HFFc6 (cell line): ENCODE measurements around the gene TRIM67. TPM values are rescaled to one million over a fixed set of nuclear protein-coding genes. Genes with fewer than 3 reads are reported as not detected.

Source experiments
- DNase-seq: peaks from one replicate; pipeline ENCODE4 v3.0.0-alpha.2; 2018
- H3K27ac Mint-ChIP-seq: 2 replicates; pipeline ENCODE4 v1.8.0; 2020; ENCODE audit warnings: mild to moderate bottlenecking, mixed read lengths
- H3K27me3 Mint-ChIP-seq: 2 replicates; pipeline ENCODE4 v1.8.0; 2021; ENCODE audit warnings: mild to moderate bottlenecking, moderate library complexity, mixed read lengths; ENCODE audit not compliant: insufficient read depth
- H3K36me3 Mint-ChIP-seq: 2 replicates; pipeline ENCODE4 v1.8.0; 2021; ENCODE audit warnings: low read depth, mixed read lengths
- H3K4me1 Mint-ChIP-seq: 2 replicates; pipeline ENCODE4 v1.8.0; 2020; ENCODE audit warnings: low read depth, mixed read lengths
- H3K4me3 Mint-ChIP-seq: 2 replicates; pipeline ENCODE4 v1.8.0; 2020; ENCODE audit warnings: mild to moderate bottlenecking, moderate library complexity, mixed read lengths
- H3K9me3 Mint-ChIP-seq: 2 replicates; pipeline ENCODE4 v1.8.0; 2020; ENCODE audit warnings: mild to moderate bottlenecking, mixed read lengths
- total RNA-seq, 6 experiments: library from RNA; stranded (reverse); fragmentation: NEBNext Ultra II Directional; extraction: Animal tissue kit (Norgen Biotek cat#: 25700); gene quantifications; 2 replicates in 1 of 6; 3 replicates in 5 of 6; pipeline ENCODE4 v1.2.3, GENCODE V29; 2021
- TF ChIP-seq, protein P1 (sequence below): fragments of 200-600 bp; sonication (generic); IDR thresholded peaks from 2 replicates; pipeline ENCODE4 v1.5.0; 2021; ENCODE audit warnings: antibody characterized with exemption, mild to moderate bottlenecking

The TRIM67 gene
- total RNA-seq, 6 experiments from 2014 or later: not detected

DNA sequence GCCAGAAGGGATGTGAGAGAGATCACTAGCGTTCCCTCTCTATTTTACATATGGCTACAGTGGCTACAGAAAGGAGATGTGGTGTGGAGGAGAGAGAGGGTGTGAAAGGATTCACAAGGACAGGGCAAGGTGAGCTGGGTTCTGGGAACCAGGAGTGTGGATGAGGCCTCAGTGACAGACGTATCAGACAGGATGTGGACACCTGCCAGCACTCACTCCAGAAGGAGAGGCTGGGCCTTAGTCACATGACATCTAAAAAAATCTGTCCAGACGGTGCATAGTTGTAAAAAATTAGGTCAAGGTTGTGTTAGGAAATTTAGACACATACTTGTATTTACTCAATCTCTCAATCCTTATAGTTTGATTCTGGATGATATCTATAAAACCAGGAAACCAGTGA lies 10.6 kb downstream of the TRIM67 start:
- Mint-ChIP-seq H3K4me3 (no peak overlapping the region), H3K9me3 (no peaks in the 10 kb centered on the region), H3K4me1 (no peaks in the 10 kb centered on the region), H3K27ac (no peak overlapping the region), H3K36me3 (no peaks in the 10 kb centered on the region), H3K27me3 (peaks cover 8% of the 10 kb centered on the region; the same call in 1 of the 2 replicates)
- DNase-seq: no peak
- TF ChIP-seq, protein P1, sequence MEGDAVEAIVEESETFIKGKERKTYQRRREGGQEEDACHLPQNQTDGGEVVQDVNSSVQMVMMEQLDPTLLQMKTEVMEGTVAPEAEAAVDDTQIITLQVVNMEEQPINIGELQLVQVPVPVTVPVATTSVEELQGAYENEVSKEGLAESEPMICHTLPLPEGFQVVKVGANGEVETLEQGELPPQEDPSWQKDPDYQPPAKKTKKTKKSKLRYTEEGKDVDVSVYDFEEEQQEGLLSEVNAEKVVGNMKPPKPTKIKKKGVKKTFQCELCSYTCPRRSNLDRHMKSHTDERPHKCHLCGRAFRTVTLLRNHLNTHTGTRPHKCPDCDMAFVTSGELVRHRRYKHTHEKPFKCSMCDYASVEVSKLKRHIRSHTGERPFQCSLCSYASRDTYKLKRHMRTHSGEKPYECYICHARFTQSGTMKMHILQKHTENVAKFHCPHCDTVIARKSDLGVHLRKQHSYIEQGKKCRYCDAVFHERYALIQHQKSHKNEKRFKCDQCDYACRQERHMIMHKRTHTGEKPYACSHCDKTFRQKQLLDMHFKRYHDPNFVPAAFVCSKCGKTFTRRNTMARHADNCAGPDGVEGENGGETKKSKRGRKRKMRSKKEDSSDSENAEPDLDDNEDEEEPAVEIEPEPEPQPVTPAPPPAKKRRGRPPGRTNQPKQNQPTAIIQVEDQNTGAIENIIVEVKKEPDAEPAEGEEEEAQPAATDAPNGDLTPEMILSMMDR: no peak

DNA sequence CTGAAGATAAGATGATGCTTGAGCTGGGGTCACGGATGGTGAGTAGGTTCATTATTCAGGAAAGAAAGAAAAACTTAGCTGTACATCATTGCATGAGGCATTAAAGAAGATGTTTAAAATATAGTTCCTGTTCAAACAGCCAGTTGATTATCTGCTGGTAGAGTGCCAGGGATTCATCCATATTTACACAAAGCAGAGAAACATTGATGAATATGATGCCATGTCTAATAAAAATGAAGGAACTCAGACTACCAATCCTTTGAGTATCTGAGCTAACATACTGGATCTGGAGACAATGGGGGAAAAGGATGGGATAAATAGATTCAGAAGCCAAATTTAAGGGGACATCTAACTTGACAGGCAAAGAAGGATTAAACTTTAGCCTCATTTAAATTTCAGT lies 14.6 kb downstream of the TRIM67 start:
- Mint-ChIP-seq H3K9me3 (no peaks in the 10 kb centered on the region), H3K36me3 (no peaks in the 10 kb centered on the region), H3K27ac (no peak overlapping the region), H3K4me3 (no peak overlapping the region), H3K27me3 (peaks cover 8% of the 10 kb centered on the region; the same call in 1 of the 2 replicates), H3K4me1 (no peaks in the 10 kb centered on the region)
- TF ChIP-seq, protein P1: no peak
- DNase-seq: no peak

GRCh38 chr1:231177226-231177625 lies 15.4 kb downstream of the TRIM67 start:
- TF ChIP-seq, protein P1: no peak
- no peak overlapping the region for H3K27ac Mint-ChIP-seq
- no peaks in the 10 kb centered on the region for H3K9me3 Mint-ChIP-seq
- H3K4me3 Mint-ChIP-seq: no peak overlapping the region
- no peaks in the 10 kb centered on the region for H3K36me3 Mint-ChIP-seq
- H3K27me3 Mint-ChIP-seq: peaks cover 8% of the 10 kb centered on the region; the same call in 1 of the 2 replicates
- no peak for DNase-seq
- H3K4me1 Mint-ChIP-seq: no peaks in the 10 kb centered on the region

DNA sequence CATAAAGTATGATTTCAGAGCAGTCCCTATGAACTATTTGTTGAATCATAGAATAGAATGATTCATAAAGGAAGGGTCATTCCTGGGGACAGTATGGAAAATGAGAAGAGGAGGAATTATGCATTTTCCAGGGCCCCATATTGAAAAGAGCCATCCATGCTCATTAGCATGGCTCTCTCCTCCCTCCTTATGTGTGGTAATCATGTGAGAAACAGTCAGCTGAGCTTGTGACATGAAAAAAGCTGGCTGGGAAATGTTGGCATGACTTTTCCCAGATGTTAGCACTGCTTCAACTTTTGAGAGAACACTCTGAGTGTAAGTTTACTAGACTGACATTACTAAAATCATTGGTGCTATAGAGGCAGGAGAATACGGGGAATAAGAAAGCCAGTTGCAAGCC lies 16.1 kb downstream of the TRIM67 start:
- Mint-ChIP-seq H3K4me3 (no peak overlapping the region), H3K27ac (no peak overlapping the region)

GRCh38 chr1:231178970-231179369 lies 17.1 kb downstream of the TRIM67 start:
- Mint-ChIP-seq H3K27me3 (peaks cover 10% of the 10 kb centered on the region; the same call in 1 of the 2 replicates), H3K4me1 (no peaks in the 10 kb centered on the region), H3K9me3 (no peaks in the 10 kb centered on the region), H3K27ac (no peak overlapping the region), H3K36me3 (no peaks in the 10 kb centered on the region), H3K4me3 (no peak overlapping the region)
- TF ChIP-seq, protein P1: no peak
- no peak for DNase-seq

More for the DNA sequence above, 16.1 kb downstream of the TRIM67 start:
- peaks cover 10% of the 10 kb centered on the region; the same call in 1 of the 2 replicates for H3K27me3 Mint-ChIP-seq
- no peaks in the 10 kb centered on the region for H3K4me1 Mint-ChIP-seq
- TF ChIP-seq, protein P1: no peak
- H3K9me3 Mint-ChIP-seq: no peaks in the 10 kb centered on the region
- H3K36me3 Mint-ChIP-seq: no peaks in the 10 kb centered on the region
- no peak for DNase-seq

DNA sequence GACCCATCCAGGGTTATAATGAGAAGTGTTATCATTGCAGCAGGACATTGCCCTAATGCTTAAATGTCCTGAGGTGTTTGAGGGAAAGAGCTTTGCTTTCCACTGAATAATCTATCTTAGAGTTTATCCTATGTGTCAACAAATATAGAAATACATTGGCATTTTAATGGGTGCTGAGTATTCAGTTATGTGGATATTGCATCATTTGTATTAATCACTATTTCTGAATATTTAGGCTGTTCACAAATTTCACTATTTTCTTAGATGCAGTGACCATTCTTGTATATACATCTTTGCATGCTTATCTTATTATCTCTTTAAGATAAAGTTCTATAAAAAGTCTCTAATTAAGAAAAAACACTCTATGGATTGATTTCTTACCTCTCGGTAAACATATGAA lies 18.2 kb downstream of the TRIM67 start:
- DNase-seq: no peak

More for the DNA sequence above, 18.2 kb downstream of the TRIM67 start:
- Mint-ChIP-seq H3K27ac (no peak overlapping the region), H3K4me3 (no peak overlapping the region), H3K9me3 (no peaks in the 10 kb centered on the region), H3K27me3 (peaks cover 18% of the 10 kb centered on the region; the same call in 1 of the 2 replicates), H3K36me3 (no peaks in the 10 kb centered on the region), H3K4me1 (no peaks in the 10 kb centered on the region)
- TF ChIP-seq, protein P1: no peak
